PC-9 (cell line): ENCODE measurements around the gene ERI3.
A peak's percentile ranks its signal among the peaks of the same experiment; 100 is the strongest.

ENCODE experiments used
- EZH2 ChIP-seq: fragments of 200-600 bp; sonication (generic); IDR thresholded peaks from 2 replicates; pipeline ENCODE4 v1.8.0; 2017; ENCODE audit warnings: antibody characterized with exemption, low read depth
- TF ChIP-seq, protein P1 (sequence below): fragments of 200-600 bp; sonication (generic); conservative IDR thresholded peaks from 2 replicates; pipeline ENCODE4 v1.6.1; 2017; ENCODE audit warnings: mixed run types, antibody characterized with exemption, mild to moderate bottlenecking, moderate library complexity

GRCh38 chr1:44377925-44378784, 23.1 kb upstream of the ERI3 start:
- no peak for TF ChIP-seq EZH2
- TF ChIP-seq, protein P1, sequence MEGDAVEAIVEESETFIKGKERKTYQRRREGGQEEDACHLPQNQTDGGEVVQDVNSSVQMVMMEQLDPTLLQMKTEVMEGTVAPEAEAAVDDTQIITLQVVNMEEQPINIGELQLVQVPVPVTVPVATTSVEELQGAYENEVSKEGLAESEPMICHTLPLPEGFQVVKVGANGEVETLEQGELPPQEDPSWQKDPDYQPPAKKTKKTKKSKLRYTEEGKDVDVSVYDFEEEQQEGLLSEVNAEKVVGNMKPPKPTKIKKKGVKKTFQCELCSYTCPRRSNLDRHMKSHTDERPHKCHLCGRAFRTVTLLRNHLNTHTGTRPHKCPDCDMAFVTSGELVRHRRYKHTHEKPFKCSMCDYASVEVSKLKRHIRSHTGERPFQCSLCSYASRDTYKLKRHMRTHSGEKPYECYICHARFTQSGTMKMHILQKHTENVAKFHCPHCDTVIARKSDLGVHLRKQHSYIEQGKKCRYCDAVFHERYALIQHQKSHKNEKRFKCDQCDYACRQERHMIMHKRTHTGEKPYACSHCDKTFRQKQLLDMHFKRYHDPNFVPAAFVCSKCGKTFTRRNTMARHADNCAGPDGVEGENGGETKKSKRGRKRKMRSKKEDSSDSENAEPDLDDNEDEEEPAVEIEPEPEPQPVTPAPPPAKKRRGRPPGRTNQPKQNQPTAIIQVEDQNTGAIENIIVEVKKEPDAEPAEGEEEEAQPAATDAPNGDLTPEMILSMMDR = peak; percentile 78
